ENCODE measurements around the gene FAM162B.

Gene FAM162B

DNA sequence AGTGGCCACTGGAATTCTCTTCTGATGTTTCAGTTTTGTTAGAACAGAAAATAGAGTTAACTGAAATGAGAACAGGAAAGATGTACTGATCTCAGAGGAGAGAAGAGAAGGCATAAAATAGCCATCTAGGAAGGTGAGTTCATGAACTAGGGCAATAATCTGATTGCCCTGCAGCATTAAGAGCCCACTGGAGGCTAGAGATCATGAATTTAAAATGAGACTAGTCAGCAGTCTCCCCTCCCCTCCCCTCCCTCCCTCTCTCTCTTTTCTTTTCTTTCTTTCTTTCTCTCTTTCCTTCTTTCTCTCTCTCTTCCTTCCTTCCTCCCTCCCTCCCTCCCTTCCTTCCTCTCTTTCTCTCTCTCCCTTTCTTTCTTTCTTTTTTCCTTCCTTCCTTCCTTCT is 34.4 kb upstream of the FAM162B start:
- H3K9me3 ChIP-seq (ENCODE audit: control insufficient read depth, insufficient read depth, low read length) = no peaks in the 10 kb centered on the region
- no peak for TF ChIP-seq EZH2phosphoT487 (IDR thresholded peaks at IDR 0.05; ENCODE audit: borderline replicate concordance, low read length)
- TF ChIP-seq, protein P1, sequence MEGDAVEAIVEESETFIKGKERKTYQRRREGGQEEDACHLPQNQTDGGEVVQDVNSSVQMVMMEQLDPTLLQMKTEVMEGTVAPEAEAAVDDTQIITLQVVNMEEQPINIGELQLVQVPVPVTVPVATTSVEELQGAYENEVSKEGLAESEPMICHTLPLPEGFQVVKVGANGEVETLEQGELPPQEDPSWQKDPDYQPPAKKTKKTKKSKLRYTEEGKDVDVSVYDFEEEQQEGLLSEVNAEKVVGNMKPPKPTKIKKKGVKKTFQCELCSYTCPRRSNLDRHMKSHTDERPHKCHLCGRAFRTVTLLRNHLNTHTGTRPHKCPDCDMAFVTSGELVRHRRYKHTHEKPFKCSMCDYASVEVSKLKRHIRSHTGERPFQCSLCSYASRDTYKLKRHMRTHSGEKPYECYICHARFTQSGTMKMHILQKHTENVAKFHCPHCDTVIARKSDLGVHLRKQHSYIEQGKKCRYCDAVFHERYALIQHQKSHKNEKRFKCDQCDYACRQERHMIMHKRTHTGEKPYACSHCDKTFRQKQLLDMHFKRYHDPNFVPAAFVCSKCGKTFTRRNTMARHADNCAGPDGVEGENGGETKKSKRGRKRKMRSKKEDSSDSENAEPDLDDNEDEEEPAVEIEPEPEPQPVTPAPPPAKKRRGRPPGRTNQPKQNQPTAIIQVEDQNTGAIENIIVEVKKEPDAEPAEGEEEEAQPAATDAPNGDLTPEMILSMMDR (IDR thresholded peaks at IDR 0.05; ENCODE audit: low read depth, low read length, poor library complexity, severe bottlenecking) = no peak
- H4K20me1 ChIP-seq (ENCODE audit: control insufficient read depth, insufficient read depth, low read depth, low read length) = no peaks in the 10 kb centered on the region

DNA sequence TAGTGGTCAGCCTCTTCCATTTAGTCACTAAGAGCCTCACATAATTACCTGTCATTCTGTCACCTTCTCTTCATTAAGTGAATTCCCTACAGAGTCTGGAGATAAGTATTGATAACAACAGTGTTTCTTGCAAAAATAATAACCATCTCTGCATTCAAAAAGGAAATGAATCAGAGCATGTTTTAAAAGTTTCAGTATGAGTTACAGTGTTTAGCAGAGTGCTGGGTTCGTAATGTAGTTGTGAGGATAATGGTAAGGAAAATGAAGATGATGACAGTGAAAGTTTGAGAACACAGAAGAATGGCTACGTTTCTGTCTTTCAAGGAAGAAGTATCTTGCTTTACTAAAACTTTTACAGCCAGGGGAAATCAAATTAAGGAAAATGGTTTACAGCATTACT is 32.1 kb upstream of the FAM162B start:
- H3K9me3 ChIP-seq (ENCODE audit: control insufficient read depth, insufficient read depth, low read length) = no peaks in the 10 kb centered on the region
- H3F3A ChIP-seq (ENCODE audit: control insufficient read depth, insufficient read depth) = no peaks in the 10 kb centered on the region
- no peaks in the 10 kb centered on the region for H3K36me3 ChIP-seq (ENCODE audit: control insufficient read depth, low read length)
- peaks cover 6% of the 10 kb centered on the region for H3K27me3 ChIP-seq (ENCODE audit: control insufficient read depth, low read length)
- no peak overlapping the region for H3K4me2 ChIP-seq (ENCODE audit: low read length)
- no peak overlapping the region for H3K27ac ChIP-seq (ENCODE audit: low read depth, low read length)
- no peaks in the 10 kb centered on the region for H3K79me2 ChIP-seq (ENCODE audit: control insufficient read depth, low read length)
- H3K4me3 ChIP-seq (ENCODE audit: low read length) = no peak overlapping the region
- no peaks in the 10 kb centered on the region for H4K20me1 ChIP-seq (ENCODE audit: control insufficient read depth, insufficient read depth, low read depth, low read length)
- no peaks in the 10 kb centered on the region for H3K9me2 ChIP-seq (replicated peaks; ENCODE audit: control insufficient read depth, low read length)
- H3K4me1 ChIP-seq (ENCODE audit: control insufficient read depth, low read length) = no peaks in the 10 kb centered on the region
- no peak for TF ChIP-seq EZH2phosphoT487 (IDR thresholded peaks at IDR 0.05; ENCODE audit: borderline replicate concordance, low read length)
- TF ChIP-seq, protein P1 (IDR thresholded peaks at IDR 0.05; ENCODE audit: low read depth, low read length, poor library complexity, severe bottlenecking) = no peak

More for the DNA sequence above, 34.4 kb upstream of the FAM162B start:
- H3K4me2 ChIP-seq (ENCODE audit: low read length) = no peak overlapping the region
- no peaks in the 10 kb centered on the region for H3K4me1 ChIP-seq (ENCODE audit: control insufficient read depth, low read length)
- no peaks in the 10 kb centered on the region for H3K79me2 ChIP-seq (ENCODE audit: control insufficient read depth, low read length)
- peaks cover 14% of the 10 kb centered on the region for H3K27me3 ChIP-seq (ENCODE audit: control insufficient read depth, low read length)
- no peaks in the 10 kb centered on the region for H3K9me2 ChIP-seq (replicated peaks; ENCODE audit: control insufficient read depth, low read length)
- no peaks in the 10 kb centered on the region for H3K36me3 ChIP-seq (ENCODE audit: control insufficient read depth, low read length)
- no peak overlapping the region for H3K4me3 ChIP-seq (ENCODE audit: low read length)
- H3F3A ChIP-seq (ENCODE audit: control insufficient read depth, insufficient read depth) = no peaks in the 10 kb centered on the region
- H3K27ac ChIP-seq (ENCODE audit: low read depth, low read length) = no peak overlapping the region

DNA sequence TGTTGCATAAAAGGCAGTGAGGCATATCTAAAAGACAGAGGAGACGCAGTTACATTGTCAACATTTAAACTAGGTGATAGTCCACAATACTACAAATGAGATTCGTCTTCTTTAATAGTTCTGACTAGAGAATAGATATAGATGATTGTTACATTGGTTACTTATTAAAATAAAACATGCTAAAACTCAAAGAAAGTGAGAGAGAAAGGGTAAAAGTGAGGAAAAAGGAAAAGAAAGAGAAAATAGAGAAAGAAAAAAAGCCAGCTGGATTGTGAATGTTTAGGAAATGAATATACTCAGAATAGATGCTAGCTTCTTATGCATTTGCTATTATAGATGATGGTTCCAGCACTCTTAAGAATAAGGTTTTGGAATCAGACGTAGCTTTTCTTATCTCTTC is 27.7 kb upstream of the FAM162B start:
- Histone ChIP-seq H3K27ac (ENCODE audit: low read depth, low read length) (no peak overlapping the region), H3K9me2 (replicated peaks; ENCODE audit: control insufficient read depth, low read length) (no peaks in the 10 kb centered on the region), H3K79me2 (ENCODE audit: control insufficient read depth, low read length) (no peaks in the 10 kb centered on the region), H3F3A (ENCODE audit: control insufficient read depth, insufficient read depth) (no peaks in the 10 kb centered on the region), H3K36me3 (ENCODE audit: control insufficient read depth, low read length) (no peaks in the 10 kb centered on the region), H3K9me3 (ENCODE audit: control insufficient read depth, insufficient read depth, low read length) (no peaks in the 10 kb centered on the region), H4K20me1 (ENCODE audit: control insufficient read depth, insufficient read depth, low read depth, low read length) (no peaks in the 10 kb centered on the region), H3K4me1 (ENCODE audit: control insufficient read depth, low read length) (no peaks in the 10 kb centered on the region), H3K27me3 (ENCODE audit: control insufficient read depth, low read length) (peaks cover 5% of the 10 kb centered on the region), H3K4me3 (ENCODE audit: low read length) (no peak overlapping the region), H3K4me2 (ENCODE audit: low read length) (no peak overlapping the region)
- no peak for TF ChIP-seq EZH2phosphoT487 (IDR thresholded peaks at IDR 0.05; ENCODE audit: borderline replicate concordance, low read length)
- TF ChIP-seq, protein P1 (IDR thresholded peaks at IDR 0.05; ENCODE audit: low read depth, low read length, poor library complexity, severe bottlenecking) = no peak
